ENCODE measurements around the gene POGLUT2.

Gene POGLUT2

GRCh38 chr13:102798581-102799425, at the start of gene POGLUT2, which contains the start of gene BIVM:
Gene POGLUT2, minus strand, starts transcription at chr13:102798976. Its CDS starts 306 bp downstream, at chr13:102798670.
Gene BIVM, plus strand, starts transcription at chr13:102799119. Its CDS starts 8,149 bp downstream, at chr13:102807268.
- DNase-seq = peak; percentile 92

GRCh38 chr13:102847272-102848234, 48.8 kb upstream of the POGLUT2 start:
- peak; percentile 27 for DNase-seq

GRCh38 chr13:102846261-102847015, 47.7 kb upstream of the POGLUT2 start:
- no peak for DNase-seq

GRCh38 chr13:102845630-102846260, 47.0 kb upstream of the POGLUT2 start, which contains the start of gene ERCC5:
Gene ERCC5, plus strand, starts transcription at chr13:102846032. Its CDS starts 235 bp downstream, at chr13:102846267.
- peak; percentile 95 for DNase-seq

GRCh38 chr13:102845289-102845629, 46.5 kb upstream of the POGLUT2 start:
- no peak for DNase-seq

GRCh38 chr13:102839462-102839861, 40.7 kb upstream of the POGLUT2 start:
- DNase-seq = peak; percentile 23

GRCh38 chr13:102838982-102839381, 40.2 kb upstream of the POGLUT2 start:
- no peak for DNase-seq

GRCh38 chr13:102838273-102838672, 39.5 kb upstream of the POGLUT2 start:
- no peak for DNase-seq

GRCh38 chr13:102836471-102836870, 37.7 kb upstream of the POGLUT2 start:
- no peak for DNase-seq

GRCh38 chr13:102830646-102831045, 31.9 kb upstream of the POGLUT2 start:
- DNase-seq = no peak

GRCh38 chr13:102825921-102826706, 27.3 kb upstream of the POGLUT2 start:
- peak; percentile 94 for DNase-seq

- no peak for DNase-seq
Observed at GRCh38 chr13:102825400-102825799, 26.6 kb upstream of the POGLUT2 start.

GRCh38 chr13:102817907-102818306, 19.1 kb upstream of the POGLUT2 start:
- DNase-seq = peak; percentile 56

- no peak for DNase-seq
Observed at GRCh38 chr13:102817241-102817640, 18.5 kb upstream of the POGLUT2 start.

- DNase-seq = peak; percentile 41
Observed at GRCh38 chr13:102816708-102817107, 17.9 kb upstream of the POGLUT2 start.

- no peak for DNase-seq
Observed at GRCh38 chr13:102815788-102816187, 17.0 kb upstream of the POGLUT2 start.

- DNase-seq = no peak
Observed at GRCh38 chr13:102814793-102815192, 16.0 kb upstream of the POGLUT2 start.

- DNase-seq = no peak
Observed at GRCh38 chr13:102814025-102814607, 15.3 kb upstream of the POGLUT2 start.

- peak; percentile 43 for DNase-seq
Observed at GRCh38 chr13:102812611-102813287, 14.0 kb upstream of the POGLUT2 start.

GRCh38 chr13:102807699-102808098, 8.9 kb upstream of the POGLUT2 start:
- DNase-seq = no peak
